Type B pancreatic cell (in vitro differentiated cells): Measurements from ENCODE around the gene CISH. TPM values are rescaled to one million over a fixed set of nuclear protein-coding genes. Genes with fewer than 3 reads are reported as not detected.

Experiments used
- total RNA-seq: library from RNA; stranded (reverse); gene quantifications from 2 replicates; pipeline ENCODE4 v1.2.1, GENCODE V29; 2021; ENCODE audit warnings: low replicate concordance

The CISH gene
- total RNA-seq, 1 donor from 2014 or later = 7.0 TPM

Other genes starting within 250 kb of the CISH start
- 7.8 and 19.4 TPM in 2 replicates for gene CACNA2D2, start 108.1 kb downstream of the CISH start, total RNA-seq
- 1.9 and 11.9 TPM in 2 replicates for gene C3orf18, start 44.0 kb downstream of the CISH start, total RNA-seq
- 20.2 and 29.9 TPM in 2 replicates for gene HEMK1, start 42.3 kb downstream of the CISH start, total RNA-seq
- 40.3 and 47.0 TPM in 2 replicates for gene MAPKAPK3, start 5.4 kb upstream of the CISH start, total RNA-seq
- gene DOCK3, start 63.2 kb upstream of the CISH start, total RNA-seq = 5.9 and 15.4 TPM in 2 replicates